Stimulated activated CD4-positive, alpha-beta T cell treated with anti-CD3 and anti-CD28 coated beads, TNF-alpha, amount 100 ng/mL, for 24 hours (primary cell): ENCODE results near the gene NOP10.
"Not testable (repeated sequence)": the region's sequence is repeated elsewhere in the genome, so short reads cannot be mapped to it uniquely, and the experiment has no call there.

Experiments
- DNase-seq, 3 experiments: peaks; one replicate each; pipeline ENCODE4 v3.0.0-alpha.2; 2020; ENCODE audit warnings: low read depth in 3 of 3

NOP10 gene

GRCh38 chr15:34342737-34343575 lies at the start of gene NOP10, which contains the start of gene NUTM1:
NOP10 (minus strand) TSS chr15:34343136; CDS start chr15:34343073, 63 bp downstream.
NUTM1 (plus strand) TSS chr15:34343315; CDS start chr15:34343697, 382 bp downstream.
- peak; percentile 93 to 94 (median 94) for DNase-seq

GRCh38 chr15:34389594-34390086 lies 46.7 kb upstream of the NOP10 start:
- DNase-seq, result not testable (repeated sequence)

GRCh38 chr15:34381829-34382521 lies 39.0 kb upstream of the NOP10 start:
- DNase-seq, result not testable (repeated sequence)

- DNase-seq, result not testable (repeated sequence)
Measured at GRCh38 chr15:34380491-34380890, 37.6 kb upstream of the NOP10 start.

- DNase-seq, result no peak
Measured at GRCh38 chr15:34376856-34377255, 33.9 kb upstream of the NOP10 start.

- DNase-seq, result not testable (repeated sequence)
Measured at GRCh38 chr15:34375541-34375940, 32.6 kb upstream of the NOP10 start.

- no peak for DNase-seq
Measured at GRCh38 chr15:34374816-34375215, 31.9 kb upstream of the NOP10 start.

- no peak for DNase-seq
Measured at GRCh38 chr15:34373951-34374350, 31.0 kb upstream of the NOP10 start.

GRCh38 chr15:34370643-34371042 lies 27.7 kb upstream of the NOP10 start:
- no peak for DNase-seq

- DNase-seq, result no peak
Measured at GRCh38 chr15:34370129-34370528, 27.2 kb upstream of the NOP10 start.

- DNase-seq, result peak; percentile 72 to 87 (median 76)
Measured at GRCh38 chr15:34367101-34368081, 24.5 kb upstream of the NOP10 start, which contains the start of gene LPCAT4. LPCAT4 (minus strand) TSS chr15:34367196; CDS start chr15:34367100, 96 bp downstream.

GRCh38 chr15:34366271-34367065 lies 23.5 kb upstream of the NOP10 start:
- peak in 2 of 3 experiments; percentile 29 to 62 for DNase-seq

- no peak for DNase-seq
Measured at GRCh38 chr15:34365836-34366235, 22.9 kb upstream of the NOP10 start.

GRCh38 chr15:34365091-34365825 lies 22.3 kb upstream of the NOP10 start:
- no peak for DNase-seq

GRCh38 chr15:34364041-34364440 lies 21.1 kb upstream of the NOP10 start:
- no peak for DNase-seq

- no peak for DNase-seq
Measured at GRCh38 chr15:34362047-34362773, 19.3 kb upstream of the NOP10 start.

- no peak for DNase-seq
Measured at GRCh38 chr15:34361278-34361677, 18.3 kb upstream of the NOP10 start.

GRCh38 chr15:34360298-34360697 lies 17.4 kb upstream of the NOP10 start:
- DNase-seq, result no peak

GRCh38 chr15:34359416-34359815 lies 16.5 kb upstream of the NOP10 start:
- DNase-seq, result no peak
